ENCODE data around the gene NPAS4.

DNA sequence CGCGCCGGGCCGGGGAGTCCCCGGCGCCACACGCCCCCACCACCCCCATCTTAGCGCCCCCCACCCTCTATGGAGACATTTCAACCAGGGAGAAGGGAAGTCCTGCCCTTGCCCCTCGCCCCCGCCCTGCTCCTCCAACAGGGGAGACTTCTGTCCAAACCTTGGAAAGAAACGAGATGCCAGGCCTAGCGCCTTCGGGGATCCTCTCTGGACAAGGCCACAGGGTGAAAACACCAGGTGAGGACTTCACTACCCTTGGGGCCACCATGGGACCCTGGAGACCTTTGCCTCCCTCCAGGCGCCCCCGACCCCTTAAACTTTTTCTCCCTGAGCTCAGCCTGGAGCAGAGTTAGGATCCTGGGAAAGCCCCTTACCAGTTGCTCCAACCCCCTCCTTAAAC lies 11.6 kb upstream of the NPAS4 start:
- TF ChIP-seq CTCF (IDR thresholded peaks at IDR 0.05): no peak
- no peak for TF ChIP-seq POLR2A (IDR thresholded peaks at IDR 0.05)

Measured in gastroesophageal sphincter (tissue), 3 donors.